PC-9 (cell line): ENCODE data around the gene PRR5. TPM values are rescaled to one million over a fixed set of nuclear protein-coding genes. Genes with fewer than 3 reads are reported as not detected.

Experiments used
- BruUV-seq: library from RNA; stranded (reverse); fragments of 400-500 nt; replicated peaks from 2 replicates; lab custom pipeline; 2021; lab: Mats Ljungman, UMichigan
- CTCF ChIA-PET: fragments of 300-600 bp; sonication (Branson Sonifier 250); formaldehyde crosslinking; loops from one replicate; lab custom pipeline; 2022; ENCODE audit warnings: antibody characterized with exemption; lab: Charles Lee
- POLR2A ChIA-PET: fragments of 300-600 bp; sonication (Branson Sonifier 250); formaldehyde crosslinking; loops from one replicate; lab custom pipeline; 2022; ENCODE audit warnings: antibody characterized with exemption; ENCODE audit not compliant: unreplicated experiment; lab: Charles Lee
- DNase-seq, 2 experiments: peaks; one replicate each; pipeline versions ENCODE4 v3.0.0 to v3.0.0-alpha.2; 2015 to 2022; ENCODE audit warnings: mixed read lengths in 1 of 2
- H2AFZ ChIP-seq: fragments of 200-600 bp; sonication (generic); 2 replicates; pipeline ENCODE4 v1.8.1; 2017; ENCODE audit warnings: antibody characterized with exemption
- H3F3A ChIP-seq: fragments of 200-600 bp; sonication (generic); 2 replicates; pipeline ENCODE4 v1.8.1; 2017; ENCODE audit warnings: antibody characterized with exemption, mild to moderate bottlenecking, low read depth; ENCODE audit not compliant: insufficient read depth
- H3K27ac ChIP-seq: fragments of 200-600 bp; sonication (generic); 2 replicates; pipeline ENCODE4 v1.6.1; 2016; ENCODE audit warnings: mixed run types
- H3K27me3 ChIP-seq: fragments of 200-600 bp; sonication (generic); 2 replicates; pipeline ENCODE4 v1.6.1; 2016; ENCODE audit warnings: low read depth, mixed run types; ENCODE audit not compliant: insufficient read depth
- H3K36me3 ChIP-seq: fragments of 200-600 bp; sonication (generic); 2 replicates; pipeline ENCODE4 v1.6.1; 2016; ENCODE audit warnings: low read depth, mixed run types
- H3K4me1 ChIP-seq: fragments of 200-600 bp; sonication (generic); replicated peaks from 2 replicates; pipeline ENCODE4 v1.6.1; 2016; ENCODE audit warnings: mixed run types; ENCODE audit not compliant: insufficient read depth
- H3K4me2 ChIP-seq: fragments of 200-600 bp; sonication (generic); 2 replicates; pipeline ENCODE4 v1.6.1; 2017; ENCODE audit warnings: mixed run types
- H3K4me3 ChIP-seq: fragments of 200-600 bp; sonication (generic); 2 replicates; pipeline ENCODE4 v1.6.1; 2016; ENCODE audit warnings: mixed run types
- H3K79me2 ChIP-seq: fragments of 200-600 bp; sonication (generic); 2 replicates; pipeline ENCODE4 v1.6.1; 2017; ENCODE audit warnings: low read depth, mixed run types
- H3K9me2 ChIP-seq: fragments of 200-600 bp; sonication (generic); 2 replicates; pipeline ENCODE4 v1.8.1; 2017; ENCODE audit warnings: mild to moderate bottlenecking; ENCODE audit not compliant: insufficient read depth
- H3K9me3 ChIP-seq: fragments of 200-600 bp; sonication (generic); 2 replicates; pipeline ENCODE4 v1.8.1; 2016; ENCODE audit warnings: low read depth; ENCODE audit not compliant: insufficient read depth
- H4K20me1 ChIP-seq: fragments of 200-600 bp; sonication (generic); 2 replicates; pipeline ENCODE4 v1.8.1; 2017; ENCODE audit not compliant: insufficient read depth
- CTCF ChIP-seq: fragments of 200-600 bp; sonication (generic); conservative IDR thresholded peaks from 2 replicates; pipeline ENCODE4 v1.6.1; 2017; ENCODE audit warnings: mixed run types, antibody characterized with exemption, mild to moderate bottlenecking, moderate library complexity
- EZH2 ChIP-seq: fragments of 200-600 bp; sonication (generic); IDR thresholded peaks from 2 replicates; pipeline ENCODE4 v1.8.0; 2017; ENCODE audit warnings: antibody characterized with exemption, low read depth
- intact Hi-C: fragments of 100-400 bp; cut with micrococcal nuclease; formaldehyde crosslinking; loops from one replicate; pipeline ENCODE4 v1.10.0; 2022; ENCODE audit not compliant: unreplicated experiment
- total RNA-seq: library from RNA; stranded (reverse); gene quantifications from 2 replicates; pipeline ENCODE4 v1.2.3, GENCODE V29; 2021

Gene PRR5
- total RNA-seq, 1 experiment from 2014 or later = 22.1 TPM

GRCh38 chr22:44661659-44662569 is 40.1 kb upstream of the PRR5 start:
- peaks cover 58% of the 10 kb centered on the region for H3K27me3 ChIP-seq
- intact Hi-C loops = no loop called here
- no TSS peak for BruUV-seq
- H3K79me2 ChIP-seq = no peaks in the 10 kb centered on the region
- ChIA-PET CTCF (no interaction called here), POLR2A (no interaction called here)
- no peaks in the 10 kb centered on the region for H3K9me2 ChIP-seq
- no peaks in the 10 kb centered on the region for H3F3A ChIP-seq
- H3K9me3 ChIP-seq = no peaks in the 10 kb centered on the region
- no peaks in the 10 kb centered on the region for H4K20me1 ChIP-seq
- no peaks in the 10 kb centered on the region for H3K36me3 ChIP-seq
- H3K4me2 ChIP-seq = no peak overlapping the region
- no peak overlapping the region for H2AFZ ChIP-seq
- no peak overlapping the region for H3K27ac ChIP-seq
- H3K4me1 ChIP-seq = no peaks in the 10 kb centered on the region
- TF ChIP-seq CTCF = no peak
- no peak for TF ChIP-seq EZH2
- H3K4me3 ChIP-seq = no peak overlapping the region
- DNase-seq = no peak

GRCh38 chr22:44663256-44663999 is 38.6 kb upstream of the PRR5 start:
- no peaks in the 10 kb centered on the region for H3K9me2 ChIP-seq
- ChIA-PET CTCF (interaction anchor here (0.6 kb wide), 1 partner anchor 670 kb away, joined by 3 read pairs; no protein-coding TSS in a partner anchor), POLR2A (no interaction called here)
- TF ChIP-seq CTCF (no peak), EZH2 (no peak)
- H3K79me2 ChIP-seq = no peaks in the 10 kb centered on the region
- no peaks in the 10 kb centered on the region for H3K9me3 ChIP-seq
- no peaks in the 10 kb centered on the region for H3K4me1 ChIP-seq
- H3F3A ChIP-seq = peaks cover 5% of the 10 kb centered on the region; the same call in 1 of the 2 replicates
- H3K27ac ChIP-seq = no peak overlapping the region
- no peak overlapping the region for H3K4me3 ChIP-seq
- intact Hi-C loops = no loop called here
- H2AFZ ChIP-seq = no peak overlapping the region
- H3K4me2 ChIP-seq = no peak overlapping the region
- DNase-seq = no peak
- peaks cover 71% of the 10 kb centered on the region for H3K27me3 ChIP-seq
- no peaks in the 10 kb centered on the region; the same call in 1 of the 2 replicates for H4K20me1 ChIP-seq
- no peaks in the 10 kb centered on the region for H3K36me3 ChIP-seq
- BruUV-seq = no TSS peak

GRCh38 chr22:44664149-44664548 is 37.9 kb upstream of the PRR5 start:
- Histone ChIP-seq H3K36me3 (no peaks in the 10 kb centered on the region), H3K79me2 (no peaks in the 10 kb centered on the region), H3K27ac (no peak overlapping the region), H3K4me1 (no peaks in the 10 kb centered on the region), H3K9me3 (no peaks in the 10 kb centered on the region), H3K4me3 (no peak overlapping the region), H3K4me2 (no peak overlapping the region), H3F3A (peaks cover 5% of the 10 kb centered on the region; the same call in 1 of the 2 replicates), H4K20me1 (no peaks in the 10 kb centered on the region; the same call in 1 of the 2 replicates), H3K27me3 (peaks cover 68% of the 10 kb centered on the region), H2AFZ (no peak overlapping the region), H3K9me2 (no peaks in the 10 kb centered on the region)
- POLR2A ChIA-PET = no interaction called here
- TF ChIP-seq EZH2 = no peak
- TF ChIP-seq CTCF = no peak
- CTCF ChIA-PET = interaction anchor here (0.6 kb wide), 1 partner anchor 671 kb away, joined by 3 read pairs; no protein-coding TSS in a partner anchor
- no TSS peak for BruUV-seq
- intact Hi-C loops = no loop called here
- DNase-seq = no peak
